HG03045 (cell line): ENCODE results near the gene CD207.
"Not testable (repeated sequence)": the region's sequence is repeated elsewhere in the genome, so short reads cannot be mapped to it uniquely, and the experiment has no call there.

ENCODE experiments used
- ATAC-seq: cut with Tn5 transposase; IDR thresholded peaks from one replicate; pipeline ENCODE4 v1.9.1; 2021; ENCODE audit warnings: mild to moderate bottlenecking, moderate library complexity; ENCODE audit not compliant: unreplicated experiment

The CD207 gene

GRCh38 chr2:70829916-70830315 lies 5.7 kb downstream of the CD207 start:
- ATAC-seq = no peak

- ATAC-seq = no peak
These were observed 6.4 kb downstream of the CD207 start for GRCh38 chr2:70828914-70829824.

- ATAC-seq = no peak
These were observed 7.5 kb downstream of the CD207 start for GRCh38 chr2:70828115-70828514.

GRCh38 chr2:70827388-70827787 lies 8.2 kb downstream of the CD207 start:
- no peak for ATAC-seq

GRCh38 chr2:70826696-70827350 lies 8.8 kb downstream of the CD207 start:
- no peak for ATAC-seq

- no peak for ATAC-seq
These were observed 12.4 kb downstream of the CD207 start for GRCh38 chr2:70823249-70823648.

- no peak for ATAC-seq
These were observed 12.8 kb downstream of the CD207 start for GRCh38 chr2:70822843-70823242.

- no peak for ATAC-seq
These were observed 15.1 kb downstream of the CD207 start, which contains the start of gene CLEC4F for GRCh38 chr2:70820499-70820898. TSS of gene CLEC4F (minus strand) at chr2:70820599. CDS start at chr2:70820523, 76 bp downstream.

- no peak for ATAC-seq
These were observed 18.2 kb downstream of the CD207 start for GRCh38 chr2:70817284-70817954.

GRCh38 chr2:70816726-70817125 lies 18.9 kb downstream of the CD207 start:
- no peak for ATAC-seq

- ATAC-seq = no peak
These were observed 26.3 kb downstream of the CD207 start for GRCh38 chr2:70808983-70809958.

- ATAC-seq = no peak
These were observed 27.8 kb downstream of the CD207 start for GRCh38 chr2:70807828-70808118.

- ATAC-seq = no peak
These were observed 28.4 kb downstream of the CD207 start for GRCh38 chr2:70807102-70807827.

- ATAC-seq = no peak
These were observed 29.0 kb downstream of the CD207 start for GRCh38 chr2:70806620-70807019.

- ATAC-seq = no peak
These were observed 29.6 kb downstream of the CD207 start for GRCh38 chr2:70806013-70806412.

- no peak for ATAC-seq
These were observed 33.9 kb downstream of the CD207 start for GRCh38 chr2:70801607-70802263.

GRCh38 chr2:70799706-70800105 lies 35.9 kb downstream of the CD207 start:
- ATAC-seq = no peak

- ATAC-seq = not testable (repeated sequence)
These were observed 37.6 kb downstream of the CD207 start for GRCh38 chr2:70797996-70798395.

GRCh38 chr2:70797506-70797905 lies 38.1 kb downstream of the CD207 start:
- ATAC-seq = no peak
